Hematopoietic multipotent progenitor cell treated with erythropoietin and hydrocortisone succinate and interleukin-3 and kit ligand, for 4 days (in vitro differentiated cells): ENCODE results near the gene TMEM271.
"Not testable (repeated sequence)": the region's sequence is repeated elsewhere in the genome, so short reads cannot be mapped to it uniquely, and the experiment has no call there.

Experiments used
- DNase-seq: peaks from one replicate; pipeline ENCODE4 v3.0.0-alpha.2; 2015

The TMEM271 gene

GRCh38 chr4:609400-610050 is 33.4 kb upstream of the TMEM271 start:
- DNase-seq = no peak

- no peak for DNase-seq
Measured at GRCh38 chr4:608236-608635, 32.1 kb upstream of the TMEM271 start.

- no peak for DNase-seq
Measured at GRCh38 chr4:605702-606425, 29.8 kb upstream of the TMEM271 start.

GRCh38 chr4:604131-604530 is 28.0 kb upstream of the TMEM271 start:
- DNase-seq = peak; percentile 66

GRCh38 chr4:602559-602942 is 26.5 kb upstream of the TMEM271 start:
- DNase-seq = peak; percentile 64

GRCh38 chr4:601612-602558 is 25.8 kb upstream of the TMEM271 start:
- no peak for DNase-seq

GRCh38 chr4:600850-601515 is 24.9 kb upstream of the TMEM271 start:
- DNase-seq = no peak

- no peak for DNase-seq
Measured at GRCh38 chr4:600166-600565, 24.1 kb upstream of the TMEM271 start.

GRCh38 chr4:598925-599324 is 22.8 kb upstream of the TMEM271 start:
- DNase-seq = no peak

- no peak for DNase-seq
Measured at GRCh38 chr4:592825-593520, 16.9 kb upstream of the TMEM271 start.

- DNase-seq = not testable (repeated sequence)
Measured at GRCh38 chr4:592178-592577, 16.1 kb upstream of the TMEM271 start.

GRCh38 chr4:590313-590841 is 14.3 kb upstream of the TMEM271 start:
- DNase-seq = no peak

GRCh38 chr4:589219-589963 is 13.3 kb upstream of the TMEM271 start:
- no peak for DNase-seq

GRCh38 chr4:588351-588849 is 12.3 kb upstream of the TMEM271 start:
- DNase-seq = no peak

GRCh38 chr4:587671-588350 is 11.7 kb upstream of the TMEM271 start:
- DNase-seq = no peak

GRCh38 chr4:583820-584219 is 7.7 kb upstream of the TMEM271 start:
- no peak for DNase-seq

GRCh38 chr4:581753-582361 is 5.8 kb upstream of the TMEM271 start:
- no peak for DNase-seq

GRCh38 chr4:581181-581580 is 5.1 kb upstream of the TMEM271 start:
- DNase-seq = no peak

GRCh38 chr4:579543-580175 is 3.6 kb upstream of the TMEM271 start:
- no peak for DNase-seq
